H9 (cell line): ENCODE results near the gene TADA2B. TPM values are rescaled to one million over a fixed set of nuclear protein-coding genes. Genes with fewer than 3 reads are reported as not detected.

Source experiments
- DNase-seq: peaks from one replicate; pipeline ENCODE4 v3.0.0-alpha.2; 2017
- H2AFZ ChIP-seq: one replicate; pipeline ENCODE4 v1.6.1; 2013; ENCODE audit warnings: mild to moderate bottlenecking, low read length, control low read depth, moderate library complexity
- H2AK5ac ChIP-seq: 2 replicates; pipeline ENCODE4 v1.6.1; 2013; ENCODE audit warnings: low read length, control low read depth, mixed read lengths; ENCODE audit not compliant: insufficient read length
- H2BK120ac ChIP-seq: one replicate; pipeline ENCODE4 v1.6.1; 2013; ENCODE audit warnings: low read depth, mild to moderate bottlenecking, low read length, control low read depth, inconsistent platforms; ENCODE audit not compliant: poor library complexity, severe bottlenecking
- H2BK12ac ChIP-seq: 2 replicates; pipeline ENCODE4 v1.6.1; 2013; ENCODE audit warnings: low read length, control low read depth, mixed read lengths, low read depth; ENCODE audit not compliant: insufficient read length
- H2BK15ac ChIP-seq: 2 replicates; pipeline ENCODE4 v1.6.1; 2013; ENCODE audit warnings: low read depth, low read length, control low read depth
- H2BK20ac ChIP-seq: one replicate; pipeline ENCODE4 v1.6.1; 2013; ENCODE audit warnings: low read depth, mild to moderate bottlenecking, low read length, control low read depth, inconsistent platforms; ENCODE audit not compliant: poor library complexity, severe bottlenecking
- H2BK5ac ChIP-seq: 2 replicates; pipeline ENCODE4 v1.6.1; 2013; ENCODE audit warnings: low read length, control low read depth, mixed read lengths; ENCODE audit not compliant: insufficient read length
- H3K14ac ChIP-seq: 2 replicates; pipeline ENCODE4 v1.6.1; 2013; ENCODE audit warnings: low read length, control low read depth; ENCODE audit not compliant: insufficient read depth
- H3K18ac ChIP-seq: 2 replicates; pipeline ENCODE4 v1.6.1; 2013; ENCODE audit warnings: low read depth, mild to moderate bottlenecking, mixed read lengths, low read length, control low read depth; ENCODE audit not compliant: insufficient read length
- H3K23ac ChIP-seq: 2 replicates; pipeline ENCODE4 v1.6.1; 2013; ENCODE audit warnings: low read length, control low read depth, mixed read lengths, low read depth; ENCODE audit not compliant: insufficient read length
- H3K23me2 ChIP-seq: 2 replicates; pipeline ENCODE4 v1.6.1; 2013; ENCODE audit warnings: low read depth, mild to moderate bottlenecking, mixed read lengths, low read length, control low read depth; ENCODE audit not compliant: insufficient read length, poor library complexity, severe bottlenecking
- H3K27ac ChIP-seq: 2 replicates; pipeline ENCODE4 v1.5.1; 2013; ENCODE audit warnings: low read length, control low read depth, mixed read lengths, low read depth; ENCODE audit not compliant: insufficient read length
- H3K27me3 ChIP-seq: 2 replicates; pipeline ENCODE4 v1.6.1; 2013; ENCODE audit warnings: low read length, control low read depth, inconsistent platforms; ENCODE audit not compliant: insufficient read depth
- H3K4ac ChIP-seq: 2 replicates; pipeline ENCODE4 v1.6.1; 2013; ENCODE audit warnings: low read depth, mild to moderate bottlenecking, control low read depth, inconsistent platforms, low read length, moderate library complexity
- H3K4me1 ChIP-seq: 2 replicates; pipeline ENCODE4 v1.6.1; 2013; ENCODE audit warnings: low read length, control low read depth, inconsistent platforms; ENCODE audit not compliant: insufficient read depth
- H3K4me2 ChIP-seq: 2 replicates; pipeline ENCODE4 v1.6.1; 2013; ENCODE audit warnings: low read length, control low read depth, mixed read lengths; ENCODE audit not compliant: insufficient read length, insufficient read depth
- H3K56ac ChIP-seq: 2 replicates; pipeline ENCODE4 v1.6.1; 2013; ENCODE audit warnings: low read depth, mild to moderate bottlenecking, mixed read lengths, low read length, control low read depth; ENCODE audit not compliant: insufficient read length
- H3K79me1 ChIP-seq: 2 replicates; pipeline ENCODE4 v1.6.1; 2013; ENCODE audit warnings: low read depth, mild to moderate bottlenecking, moderate library complexity, low read length, control low read depth, inconsistent platforms; ENCODE audit not compliant: insufficient read depth, poor library complexity, severe bottlenecking
- H3K79me2 ChIP-seq: 2 replicates; pipeline ENCODE4 v1.6.1; 2013; ENCODE audit warnings: low read length, control low read depth, inconsistent platforms; ENCODE audit not compliant: insufficient read depth
- H3K9ac ChIP-seq: 2 replicates; pipeline ENCODE4 v1.6.1; 2013; ENCODE audit warnings: low read length, control low read depth, mixed read lengths; ENCODE audit not compliant: insufficient read length; ENCODE audit errors: extremely low read depth
- H3K9me3 ChIP-seq: one replicate; pipeline ENCODE4 v1.6.1; 2013; ENCODE audit warnings: low read depth, low read length, inconsistent platforms; ENCODE audit not compliant: control insufficient read depth
- H3T11ph ChIP-seq: one replicate; pipeline ENCODE4 v1.6.1; 2013; ENCODE audit warnings: mild to moderate bottlenecking, low read length, control low read depth, inconsistent platforms
- H4K20me1 ChIP-seq: one replicate; pipeline ENCODE4 v1.6.1; 2013; ENCODE audit not compliant: control insufficient read depth, insufficient read length, insufficient read depth
- H4K5ac ChIP-seq: 2 replicates; pipeline ENCODE4 v1.6.1; 2013; ENCODE audit warnings: low read depth, mild to moderate bottlenecking, mixed read lengths, low read length, control low read depth; ENCODE audit not compliant: insufficient read length
- H4K8ac ChIP-seq: replicated peaks from 2 replicates; pipeline ENCODE4 v1.6.1; 2013; ENCODE audit warnings: low read length, control low read depth, mixed read lengths, low read depth; ENCODE audit not compliant: insufficient read length
- H4K91ac ChIP-seq: 2 replicates; pipeline ENCODE4 v1.6.1; 2013; ENCODE audit warnings: low read depth, mild to moderate bottlenecking, moderate library complexity, mixed read lengths, low read length, control low read depth; ENCODE audit not compliant: insufficient read length
- H3K27ac Mint-ChIP-seq, 3 experiments: 2 replicates in 2 of 3; 3 replicates in 1 of 3; pipeline ENCODE4 v1.8.0; 2020 to 2021; ENCODE audit warnings: mixed read lengths in 3 of 3, mild to moderate bottlenecking in 1 of 3, moderate library complexity in 1 of 3
- H3K27me3 Mint-ChIP-seq: 2 replicates; pipeline ENCODE4 v1.8.0; 2021; ENCODE audit warnings: low read depth, mild to moderate bottlenecking, moderate library complexity, mixed read lengths
- H3K36me3 Mint-ChIP-seq, 3 experiments: 2 replicates in 2 of 3; 3 replicates in 1 of 3; pipeline ENCODE4 v1.8.0; 2020 to 2021; ENCODE audit warnings: low read depth in 3 of 3, mixed read lengths in 3 of 3; ENCODE audit not compliant: insufficient read depth in 1 of 3
- H3K4me1 Mint-ChIP-seq, 2 experiments: 2 replicates each; pipeline ENCODE4 v1.8.0; 2020; ENCODE audit warnings: mixed read lengths in 2 of 2
- H3K4me3 Mint-ChIP-seq, 2 experiments: 2 replicates in 1 of 2; 3 replicates in 1 of 2; pipeline ENCODE4 v1.8.0; 2020 to 2021; ENCODE audit warnings: mild to moderate bottlenecking in 2 of 2, mixed read lengths in 2 of 2, moderate library complexity in 1 of 2
- H3K9me3 Mint-ChIP-seq, 2 experiments: 2 replicates in 1 of 2; 3 replicates in 1 of 2; pipeline ENCODE4 v1.8.0; 2020; ENCODE audit warnings: mild to moderate bottlenecking in 2 of 2, mixed read lengths in 2 of 2, moderate library complexity in 1 of 2
- WGBS: extraction: QIAGEN DNeasy Blood & Tissue Kit; methylation state at CpG from one replicate; pipeline ENCODE4 v1.1.7; 2013; ENCODE audit warnings: missing lambda C conversion rate, low lambda C conversion rate, mixed read lengths; ENCODE audit not compliant: insufficient read length; ENCODE audit errors: extremely low coverage; 5-methylcytosine and 5-hydroxymethylcytosine counted together
- total RNA-seq: library from RNA; stranded (reverse); gene quantifications from 2 replicates; pipeline ENCODE4 v1.2.1, GENCODE V29; 2021
- TF ChIP-seq, protein P1 (sequence below): fragments of 200-600 bp; sonication (generic); conservative IDR thresholded peaks from 3 replicates; pipeline ENCODE4 v1.8.0; 2021; ENCODE audit warnings: antibody characterized with exemption, mild to moderate bottlenecking

TADA2B gene
- total RNA-seq, 1 experiment from 2014 or later: 14.0 TPM

DNA sequence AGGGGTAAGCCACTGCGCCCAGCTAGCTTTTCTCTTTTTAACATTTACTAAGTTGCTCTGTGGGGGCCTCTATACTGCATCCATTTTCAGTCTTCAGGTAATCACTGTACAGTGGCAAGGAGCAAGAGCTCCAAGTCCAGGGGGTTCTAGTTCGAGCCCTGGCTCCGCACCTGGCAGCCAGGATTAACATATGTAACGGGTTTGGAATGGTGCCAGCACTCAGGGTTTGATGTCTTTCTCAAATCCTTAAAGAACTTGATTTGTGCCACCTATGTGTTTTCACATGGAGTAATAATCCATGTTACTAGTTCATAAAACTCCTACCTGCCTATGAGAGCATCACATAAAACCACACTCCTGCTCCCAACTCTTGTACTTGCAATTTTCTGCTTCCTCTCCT lies 20.2 kb downstream of the TADA2B start:
- peaks cover 7 to 14% of the 10 kb centered on the region in 2 experiments for H3K4me1 Mint-ChIP-seq
- Histone ChIP-seq H3K23ac (no peak overlapping the region), H2BK20ac (no peak overlapping the region)

More for the DNA sequence above, 20.2 kb downstream of the TADA2B start:
- peaks cover 13% of the 10 kb centered on the region for H3K79me1 ChIP-seq
- no peak for DNase-seq
- no peak overlapping the region for H4K8ac ChIP-seq
- Mint-ChIP-seq H3K27ac (no peak overlapping the region), H3K4me3 (no peak overlapping the region), H3K27me3 (peaks cover 1% of the 10 kb centered on the region), H3K36me3 (peaks cover 38 to 66% (median 63%) of the 10 kb centered on the region in 3 experiments), H3K9me3 (no peaks in the 10 kb centered on the region)
- no CpG with 5 or more reads among the region's 4 CpGs for WGBS
- H3K9me3 ChIP-seq: no peaks in the 10 kb centered on the region
- no peak overlapping the region for H2BK120ac ChIP-seq
- no peak overlapping the region for H3K14ac ChIP-seq
- no peak overlapping the region for H2AK5ac ChIP-seq
- H3K56ac ChIP-seq: no peak overlapping the region
- H2BK12ac ChIP-seq: no peak overlapping the region
- peaks cover 5% of the 10 kb centered on the region for H3K23me2 ChIP-seq
- H4K91ac ChIP-seq: no peak overlapping the region
- H4K20me1 ChIP-seq: no peaks in the 10 kb centered on the region
- no peak overlapping the region for H2BK15ac ChIP-seq
- H4K5ac ChIP-seq: no peak overlapping the region
- H3K18ac ChIP-seq: no peak overlapping the region
- peaks cover 4% of the 10 kb centered on the region for H3K4me1 ChIP-seq
- H2AFZ ChIP-seq: no peak overlapping the region
- peaks cover 16% of the 10 kb centered on the region; the same call in 1 of the 2 replicates for H3K79me2 ChIP-seq
- H3T11ph ChIP-seq: no peak overlapping the region
- no peak overlapping the region for H3K4me2 ChIP-seq
- H2BK5ac ChIP-seq: no peak overlapping the region
- no peak overlapping the region for H3K4ac ChIP-seq
- no peaks in the 10 kb centered on the region; the same call in 1 of the 2 replicates for H3K27me3 ChIP-seq
- no peak overlapping the region for H3K27ac ChIP-seq
- no peak overlapping the region for H3K9ac ChIP-seq
- TF ChIP-seq, protein P1, sequence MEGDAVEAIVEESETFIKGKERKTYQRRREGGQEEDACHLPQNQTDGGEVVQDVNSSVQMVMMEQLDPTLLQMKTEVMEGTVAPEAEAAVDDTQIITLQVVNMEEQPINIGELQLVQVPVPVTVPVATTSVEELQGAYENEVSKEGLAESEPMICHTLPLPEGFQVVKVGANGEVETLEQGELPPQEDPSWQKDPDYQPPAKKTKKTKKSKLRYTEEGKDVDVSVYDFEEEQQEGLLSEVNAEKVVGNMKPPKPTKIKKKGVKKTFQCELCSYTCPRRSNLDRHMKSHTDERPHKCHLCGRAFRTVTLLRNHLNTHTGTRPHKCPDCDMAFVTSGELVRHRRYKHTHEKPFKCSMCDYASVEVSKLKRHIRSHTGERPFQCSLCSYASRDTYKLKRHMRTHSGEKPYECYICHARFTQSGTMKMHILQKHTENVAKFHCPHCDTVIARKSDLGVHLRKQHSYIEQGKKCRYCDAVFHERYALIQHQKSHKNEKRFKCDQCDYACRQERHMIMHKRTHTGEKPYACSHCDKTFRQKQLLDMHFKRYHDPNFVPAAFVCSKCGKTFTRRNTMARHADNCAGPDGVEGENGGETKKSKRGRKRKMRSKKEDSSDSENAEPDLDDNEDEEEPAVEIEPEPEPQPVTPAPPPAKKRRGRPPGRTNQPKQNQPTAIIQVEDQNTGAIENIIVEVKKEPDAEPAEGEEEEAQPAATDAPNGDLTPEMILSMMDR: no peak
